GM18951 (cell line): ENCODE data around the gene CABLES1.

Experiments
- POLR2A ChIP-seq: IDR thresholded peaks from 4 replicates; pipeline ENCODE4 v1.6.1; 2011; ENCODE audit warnings: mild to moderate bottlenecking; ENCODE audit not compliant: insufficient read length, insufficient read depth; ENCODE audit errors: extremely low read depth
- in situ Hi-C: fragments of 300-500 bp; cut with MboI; formaldehyde crosslinking; loops from one replicate; pipeline ENCODE4 v1.12.0; 2022; ENCODE audit warnings: low sequenced_read_pairs, mixed read lengths, inconsistent platforms; ENCODE audit not compliant: unreplicated experiment

Gene CABLES1

GRCh38 chr18:23172591-23173380 lies 37.5 kb downstream of the CABLES1 start:
- in situ Hi-C loops: no loop called here
- TF ChIP-seq POLR2A: no peak

GRCh38 chr18:23173912-23174311 lies 38.6 kb downstream of the CABLES1 start:
- no peak for TF ChIP-seq POLR2A
- in situ Hi-C loops: no loop called here

GRCh38 chr18:23176701-23177432 lies 41.6 kb downstream of the CABLES1 start:
- in situ Hi-C loops: no loop called here
- TF ChIP-seq POLR2A: no peak

GRCh38 chr18:23177433-23178072 lies 42.3 kb downstream of the CABLES1 start:
- no peak for TF ChIP-seq POLR2A
- in situ Hi-C loops: no loop called here

- no peak for TF ChIP-seq POLR2A
- in situ Hi-C loops: no loop called here
Observed at GRCh38 chr18:23178201-23178600, 42.9 kb downstream of the CABLES1 start.

- TF ChIP-seq POLR2A: no peak
- in situ Hi-C loops: no loop called here
Observed at GRCh38 chr18:23178661-23179081, 43.4 kb downstream of the CABLES1 start.

- in situ Hi-C loops: no loop called here
Observed at GRCh38 chr18:23179416-23179815, 44.1 kb downstream of the CABLES1 start.

GRCh38 chr18:23181547-23181946 lies 46.3 kb downstream of the CABLES1 start:
- TF ChIP-seq POLR2A: no peak
- in situ Hi-C loops: no loop called here

More at GRCh38 chr18:23179416-23179815, 44.1 kb downstream of the CABLES1 start:
- TF ChIP-seq POLR2A: no peak

- no peak for TF ChIP-seq POLR2A
- in situ Hi-C loops: no loop called here
Observed at GRCh38 chr18:23182606-23183005, 47.3 kb downstream of the CABLES1 start.

GRCh38 chr18:23183411-23184150 lies 48.3 kb downstream of the CABLES1 start:
- no peak for TF ChIP-seq POLR2A
- in situ Hi-C loops: no loop called here

- in situ Hi-C loops: no loop called here
- TF ChIP-seq POLR2A: no peak
Observed at GRCh38 chr18:23186781-23187180, 51.5 kb downstream of the CABLES1 start.

- in situ Hi-C loops: no loop called here
- TF ChIP-seq POLR2A: no peak
Observed at GRCh38 chr18:23188068-23188760, 52.9 kb downstream of the CABLES1 start.
